HFF-Myc (cell line): ENCODE data around the gene CABLES1.

Experiments
- DNase-seq: peaks from one replicate; pipeline ENCODE4 v3.0.0-alpha.2; 2011; ENCODE audit warnings: low read depth; ENCODE audit errors: extremely low read depth
- H3K4me3 ChIP-seq: replicated peaks from 2 replicates; pipeline ENCODE4 v1.5.1; 2011; ENCODE audit warnings: low read depth, mild to moderate bottlenecking, control low read depth, low read length
- TF ChIP-seq, protein P1 (sequence below): IDR thresholded peaks from 2 replicates; pipeline ENCODE4 v1.5.1; 2012; ENCODE audit warnings: mild to moderate bottlenecking, low read depth, low read length, control low read depth; ENCODE audit errors: missing control alignments

The CABLES1 gene

DNA sequence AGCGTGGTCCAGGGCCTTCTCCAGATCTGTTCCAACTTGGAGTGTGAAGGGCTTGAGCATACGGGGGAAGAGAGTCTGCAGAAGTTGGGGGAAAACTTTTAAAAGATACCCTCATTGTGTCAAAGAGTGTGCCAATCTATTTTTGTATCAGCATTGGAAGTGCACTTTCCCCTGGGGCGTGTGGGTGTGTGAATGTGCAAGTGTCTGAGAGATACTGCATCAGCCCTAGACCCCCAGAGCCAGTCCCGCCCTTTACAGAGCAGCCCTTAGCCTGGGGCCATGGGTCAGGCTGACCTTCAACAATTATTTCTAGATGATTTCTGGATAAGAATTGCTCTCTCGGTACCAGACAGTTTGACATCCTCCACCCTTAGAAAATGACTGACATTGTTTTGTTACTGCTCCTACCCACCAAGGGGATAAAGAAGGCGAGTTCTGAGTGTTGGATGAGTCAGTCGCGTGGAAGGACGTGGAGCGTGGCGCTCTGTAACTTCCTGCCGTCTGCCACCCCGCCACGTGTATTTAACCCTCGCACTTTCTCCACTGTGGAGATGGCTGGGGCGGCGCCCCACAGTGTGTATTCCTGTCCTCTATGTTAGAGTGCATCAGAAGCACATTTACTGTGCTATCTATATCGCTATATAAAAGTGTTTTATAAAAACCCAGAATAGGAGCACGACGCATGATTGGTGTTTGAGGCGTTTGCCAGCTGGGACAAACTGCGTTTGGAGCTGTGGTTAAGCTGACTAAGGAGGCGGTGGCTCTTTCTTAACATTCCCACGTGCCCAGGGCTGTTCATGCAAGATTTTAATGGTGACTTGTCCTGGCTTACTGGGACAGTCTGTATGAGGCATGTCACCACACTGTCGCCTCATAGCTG is 122.6 kb downstream of the CABLES1 start:
- TF ChIP-seq, protein P1, sequence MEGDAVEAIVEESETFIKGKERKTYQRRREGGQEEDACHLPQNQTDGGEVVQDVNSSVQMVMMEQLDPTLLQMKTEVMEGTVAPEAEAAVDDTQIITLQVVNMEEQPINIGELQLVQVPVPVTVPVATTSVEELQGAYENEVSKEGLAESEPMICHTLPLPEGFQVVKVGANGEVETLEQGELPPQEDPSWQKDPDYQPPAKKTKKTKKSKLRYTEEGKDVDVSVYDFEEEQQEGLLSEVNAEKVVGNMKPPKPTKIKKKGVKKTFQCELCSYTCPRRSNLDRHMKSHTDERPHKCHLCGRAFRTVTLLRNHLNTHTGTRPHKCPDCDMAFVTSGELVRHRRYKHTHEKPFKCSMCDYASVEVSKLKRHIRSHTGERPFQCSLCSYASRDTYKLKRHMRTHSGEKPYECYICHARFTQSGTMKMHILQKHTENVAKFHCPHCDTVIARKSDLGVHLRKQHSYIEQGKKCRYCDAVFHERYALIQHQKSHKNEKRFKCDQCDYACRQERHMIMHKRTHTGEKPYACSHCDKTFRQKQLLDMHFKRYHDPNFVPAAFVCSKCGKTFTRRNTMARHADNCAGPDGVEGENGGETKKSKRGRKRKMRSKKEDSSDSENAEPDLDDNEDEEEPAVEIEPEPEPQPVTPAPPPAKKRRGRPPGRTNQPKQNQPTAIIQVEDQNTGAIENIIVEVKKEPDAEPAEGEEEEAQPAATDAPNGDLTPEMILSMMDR = no peak
- DNase-seq = no peak
- H3K4me3 ChIP-seq = no peak overlapping the region

GRCh38 chr18:23258566-23259469 is 123.5 kb downstream of the CABLES1 start:
- TF ChIP-seq, protein P1 = no peak
- no peak overlapping the region for H3K4me3 ChIP-seq

GRCh38 chr18:23259701-23260681 is 124.7 kb downstream of the CABLES1 start:
- no peak overlapping the region for H3K4me3 ChIP-seq
- peak; percentile 59 for DNase-seq
- TF ChIP-seq, protein P1 = no peak

More at GRCh38 chr18:23258566-23259469, 123.5 kb downstream of the CABLES1 start:
- DNase-seq = no peak

- no peak for DNase-seq
- H3K4me3 ChIP-seq = no peak overlapping the region
- TF ChIP-seq, protein P1 = no peak
Measured at GRCh38 chr18:23260926-23261590, 125.8 kb downstream of the CABLES1 start.

DNA sequence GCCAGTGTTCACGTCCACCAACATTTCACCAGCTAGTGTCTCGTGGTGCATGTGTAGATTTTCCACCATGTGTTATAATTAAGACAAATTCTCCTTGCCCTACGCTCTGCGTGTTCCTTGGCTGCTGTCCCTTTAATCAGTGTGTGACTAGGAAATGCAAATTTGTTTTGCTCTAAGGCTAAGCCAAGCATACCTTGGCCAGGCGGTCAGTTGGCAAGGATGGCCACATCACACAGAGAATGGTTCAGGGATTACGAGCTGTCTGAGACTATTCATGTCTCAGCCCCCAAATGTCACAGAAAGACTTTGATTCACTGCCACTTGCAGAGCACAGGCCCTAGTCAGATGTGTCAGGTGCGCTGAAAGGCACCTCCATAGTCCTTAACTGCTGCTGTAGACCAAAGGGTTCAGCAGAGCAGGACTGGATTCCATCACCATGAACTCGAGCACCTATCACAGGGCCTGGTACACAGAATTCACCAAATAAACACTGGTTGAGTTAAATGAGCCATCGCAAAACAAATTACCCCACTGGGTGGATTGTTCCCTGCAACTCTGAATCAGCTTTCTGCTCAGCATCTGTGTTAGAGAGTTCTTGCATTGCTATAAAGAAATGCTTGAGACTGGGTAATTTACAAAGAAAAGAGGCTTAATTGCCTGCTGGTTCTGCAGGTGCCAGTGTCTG is 128.4 kb downstream of the CABLES1 start:
- TF ChIP-seq, protein P1 = no peak
- DNase-seq = no peak
- H3K4me3 ChIP-seq = no peak overlapping the region
